HG02981 (cell line): ENCODE data around the gene TARBP1.
"Not testable (repeated sequence)": the region's sequence is repeated elsewhere in the genome, so short reads cannot be mapped to it uniquely, and the experiment has no call there.

Experiments used
- ATAC-seq: cut with Tn5 transposase; IDR thresholded peaks from one replicate; pipeline ENCODE4 v1.9.1; 2021; ENCODE audit warnings: mild to moderate bottlenecking, moderate library complexity; ENCODE audit not compliant: unreplicated experiment

Gene TARBP1

DNA sequence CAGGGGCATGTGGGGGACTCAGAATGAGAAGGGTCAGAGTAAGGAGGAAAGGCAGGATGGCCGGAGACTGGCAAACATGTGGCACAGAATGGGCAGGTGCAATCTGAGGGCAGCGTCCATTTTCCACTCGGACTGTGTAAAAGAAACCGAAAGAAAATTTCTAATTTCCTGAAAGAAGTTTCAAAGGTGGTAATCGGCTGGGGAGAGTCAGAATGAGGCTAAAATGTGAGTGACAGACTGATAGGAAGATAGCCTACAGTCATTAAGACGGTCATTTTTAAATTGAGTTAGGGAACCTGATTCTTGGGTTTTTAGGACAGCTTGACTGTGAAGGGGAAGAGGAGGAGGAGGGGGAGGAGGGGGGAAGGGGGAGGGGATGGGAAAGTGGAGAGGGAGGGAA is 82.1 kb downstream of the TARBP1 start:
- no peak for ATAC-seq

GRCh38 chr1:234396092-234396491 is 82.9 kb downstream of the TARBP1 start:
- no peak for ATAC-seq

DNA sequence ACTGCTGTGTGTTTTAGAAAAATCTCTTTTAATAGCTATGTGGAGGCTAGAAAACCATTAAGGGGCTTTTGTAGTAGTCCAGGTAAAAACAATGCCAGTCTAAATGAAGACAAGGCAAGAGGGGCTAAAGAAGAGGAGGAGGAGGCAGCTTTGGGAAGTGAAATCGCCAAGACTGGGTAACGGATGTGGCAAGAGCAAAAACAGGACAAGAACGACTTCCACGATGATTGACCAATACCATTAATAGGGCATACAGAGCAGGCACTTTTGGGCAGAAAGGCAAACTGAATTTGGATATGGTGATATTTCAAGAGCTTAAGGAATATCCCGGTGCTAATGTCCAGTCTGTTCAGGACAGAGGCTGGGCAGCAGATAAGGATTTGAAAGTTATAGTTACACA is 83.7 kb downstream of the TARBP1 start:
- no peak for ATAC-seq

DNA sequence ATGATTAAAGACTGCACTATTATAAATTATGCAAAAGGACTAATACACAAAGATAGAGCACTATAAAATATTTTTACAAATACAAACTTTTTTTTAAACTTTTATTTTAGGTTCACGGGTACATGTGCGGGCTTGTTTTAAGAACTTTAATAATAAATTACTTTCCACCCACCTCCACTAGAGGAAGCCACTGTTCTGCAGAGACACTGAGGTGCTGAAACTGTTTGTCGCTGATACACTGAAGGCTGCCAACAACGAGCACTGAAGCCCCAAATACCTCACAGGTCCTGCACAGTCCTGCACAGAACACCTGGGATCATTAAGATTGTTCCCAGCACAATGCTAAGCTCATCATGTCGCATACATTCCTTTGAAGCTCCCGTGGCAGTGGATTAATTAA is 85.8 kb downstream of the TARBP1 start:
- ATAC-seq: no peak

- no peak for ATAC-seq
These were observed 90.9 kb downstream of the TARBP1 start for GRCh38 chr1:234388094-234388493.

- no peak for ATAC-seq
These were observed 92.9 kb downstream of the TARBP1 start for GRCh38 chr1:234386122-234386521.

DNA sequence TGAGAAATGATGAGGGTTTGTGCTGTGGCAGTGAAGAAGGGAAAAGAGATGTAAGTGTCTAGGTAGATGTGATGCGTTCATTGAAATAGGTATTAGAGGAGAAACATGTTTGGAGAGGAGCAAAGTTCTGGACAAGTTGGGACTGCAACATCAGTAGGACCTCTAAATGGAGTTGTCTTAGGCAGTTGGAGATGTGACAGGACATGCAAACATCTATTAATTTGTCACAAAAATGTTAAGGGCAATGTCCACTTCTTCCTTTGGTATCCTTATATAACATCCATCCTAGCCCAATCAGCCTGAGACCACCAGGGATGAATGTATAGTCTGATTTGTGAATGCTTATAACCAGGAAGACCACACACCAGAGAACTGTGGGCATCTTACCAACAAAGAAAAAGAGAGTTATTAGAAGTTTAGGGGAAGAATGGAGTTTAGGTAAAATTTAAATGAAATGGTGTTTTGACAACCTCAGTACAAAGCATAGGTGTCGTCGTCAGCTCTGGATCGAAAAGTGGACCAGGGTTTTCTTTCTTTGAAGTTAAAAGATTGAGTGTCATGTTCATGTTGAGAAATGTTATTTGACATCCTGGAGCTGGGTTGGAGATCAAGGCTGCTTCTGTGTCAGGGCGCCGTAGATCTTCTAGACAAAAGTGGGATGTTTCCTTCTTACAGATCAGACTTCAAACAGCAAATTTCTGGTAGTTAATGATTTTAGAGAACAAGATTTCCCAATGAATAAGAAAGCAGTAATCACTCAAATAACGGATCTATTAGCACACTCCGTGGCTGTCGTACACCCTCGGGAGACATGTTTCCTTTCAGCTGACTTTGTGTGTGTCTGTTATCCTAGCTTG is 97.1 kb downstream of the TARBP1 start:
- no peak for ATAC-seq

DNA sequence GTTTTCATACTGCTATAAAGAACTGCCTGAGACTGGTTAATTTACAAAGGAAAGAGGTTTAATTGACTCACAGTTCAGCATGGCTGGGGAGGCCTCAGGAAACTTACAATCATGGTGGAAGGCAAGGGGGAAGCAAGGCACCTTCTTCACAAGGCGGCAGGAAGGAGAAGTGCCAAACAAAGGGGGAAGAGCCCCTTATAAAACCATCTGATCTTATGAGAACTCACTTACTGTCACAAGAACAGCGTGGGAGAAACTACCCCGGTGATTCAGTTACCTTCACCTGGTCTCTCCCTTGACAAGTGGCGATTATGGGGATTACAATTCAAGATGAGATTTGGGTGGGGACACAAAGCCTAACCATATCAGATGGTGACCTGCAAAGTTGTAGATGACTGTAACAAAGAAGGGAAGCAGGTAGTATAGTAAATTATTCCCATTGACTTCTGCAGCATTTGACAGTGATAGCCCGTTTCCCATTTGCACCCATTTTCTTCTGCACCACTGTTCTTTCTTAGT is 99.3 kb downstream of the TARBP1 start:
- not testable (repeated sequence) for ATAC-seq

DNA sequence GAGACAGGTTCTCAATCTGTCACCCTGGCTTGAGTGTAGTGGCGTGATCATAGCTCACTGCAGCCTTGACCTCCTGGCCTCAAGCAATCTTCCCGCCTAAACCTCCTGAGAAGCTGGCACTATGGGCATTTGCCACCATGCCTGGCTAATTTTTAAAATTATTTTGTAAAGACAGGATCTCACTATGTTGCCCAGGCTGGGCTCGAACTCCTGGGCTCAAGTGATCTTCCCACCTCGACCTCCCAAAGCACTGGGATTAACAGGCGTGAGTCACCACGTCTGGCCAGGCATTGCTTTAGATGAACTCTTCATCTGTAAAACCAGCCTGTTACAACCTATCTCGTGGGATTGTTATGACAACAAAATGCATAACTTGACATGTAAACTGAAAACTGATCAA is 103.3 kb downstream of the TARBP1 start:
- no peak for ATAC-seq

DNA sequence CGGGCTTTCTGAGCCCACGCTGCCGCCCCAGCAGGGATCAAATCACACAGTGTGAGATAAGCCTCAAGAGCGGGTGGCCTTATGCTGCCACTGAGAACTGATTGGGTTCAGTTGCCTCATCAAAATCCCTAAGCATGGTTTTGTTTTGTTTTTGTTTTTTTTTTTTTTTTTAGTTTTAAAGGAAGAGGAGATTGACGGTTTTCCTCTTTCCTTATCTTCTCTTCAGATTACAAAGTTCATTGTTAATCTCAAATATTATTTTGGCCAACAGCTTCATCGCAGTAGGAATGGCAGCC is 105.1 kb downstream of the TARBP1 start:
- peak; percentile 8 for ATAC-seq

GRCh38 chr1:234373064-234373958 is 105.7 kb downstream of the TARBP1 start, which contains the start of gene COA6:
TSS of gene COA6 (plus strand) at chr1:234373456. CDS start at chr1:234373467, 11 bp downstream.
- ATAC-seq: peak; percentile 93

- no peak for ATAC-seq
These were observed 106.8 kb downstream of the TARBP1 start for GRCh38 chr1:234372011-234372757.

DNA sequence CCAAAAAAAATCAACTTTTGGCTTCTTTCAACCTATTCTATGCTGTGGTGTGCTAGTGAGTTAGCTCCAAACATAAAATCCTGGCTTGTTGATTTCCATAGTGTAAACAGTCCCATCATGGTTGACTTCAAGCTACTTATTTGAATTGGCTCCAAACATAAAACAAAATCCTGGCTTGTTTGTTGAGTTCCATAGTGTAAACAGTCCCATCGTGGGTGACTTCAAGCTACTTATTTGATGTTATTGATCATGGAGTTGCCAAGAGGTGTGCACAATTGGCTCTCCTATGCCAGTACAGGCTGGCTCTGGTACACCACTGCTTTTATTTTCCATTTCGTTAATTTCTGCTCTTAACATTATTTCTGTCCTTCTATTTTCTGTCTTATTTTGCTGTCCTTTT is 107.6 kb downstream of the TARBP1 start:
- no peak for ATAC-seq

DNA sequence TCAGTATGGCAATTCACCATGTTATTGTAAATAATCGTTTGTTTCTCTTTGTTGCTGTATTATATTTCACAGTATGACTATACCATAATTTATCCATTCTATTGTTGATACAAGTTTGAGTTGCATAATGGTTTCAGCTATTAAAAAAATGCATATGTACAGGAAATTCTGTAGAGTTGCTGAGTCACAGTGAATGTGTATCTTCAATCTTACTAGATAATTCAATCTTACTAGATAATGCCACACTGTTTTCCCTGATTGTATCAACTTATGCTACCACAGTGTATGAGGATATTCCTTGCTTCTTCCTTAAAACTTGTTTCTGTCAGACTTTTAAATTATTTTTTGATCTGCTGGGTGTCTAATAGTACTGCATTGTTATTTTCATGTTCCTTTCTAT is 109.2 kb downstream of the TARBP1 start:
- ATAC-seq: no peak

DNA sequence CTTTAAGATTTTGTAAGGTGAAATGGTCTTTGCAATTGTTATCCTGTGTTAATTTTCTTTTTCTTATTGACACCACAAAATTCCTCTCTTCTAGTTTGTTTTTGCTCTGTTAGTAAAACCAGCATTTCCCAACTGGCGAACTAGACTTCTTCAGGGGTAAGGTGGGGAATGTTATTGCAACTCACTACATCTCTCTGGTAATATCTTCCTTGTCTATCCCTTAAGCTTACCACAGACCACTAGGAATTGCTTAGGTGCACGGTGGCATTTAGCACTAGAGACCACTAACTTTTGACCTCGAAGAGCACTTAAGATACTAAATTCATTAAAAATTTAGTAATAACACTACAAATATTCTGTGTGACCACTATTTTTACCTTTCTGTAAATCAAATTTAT is 109.9 kb downstream of the TARBP1 start:
- ATAC-seq: no peak

GRCh38 chr1:234368320-234369032 is 110.5 kb downstream of the TARBP1 start:
- no peak for ATAC-seq

DNA sequence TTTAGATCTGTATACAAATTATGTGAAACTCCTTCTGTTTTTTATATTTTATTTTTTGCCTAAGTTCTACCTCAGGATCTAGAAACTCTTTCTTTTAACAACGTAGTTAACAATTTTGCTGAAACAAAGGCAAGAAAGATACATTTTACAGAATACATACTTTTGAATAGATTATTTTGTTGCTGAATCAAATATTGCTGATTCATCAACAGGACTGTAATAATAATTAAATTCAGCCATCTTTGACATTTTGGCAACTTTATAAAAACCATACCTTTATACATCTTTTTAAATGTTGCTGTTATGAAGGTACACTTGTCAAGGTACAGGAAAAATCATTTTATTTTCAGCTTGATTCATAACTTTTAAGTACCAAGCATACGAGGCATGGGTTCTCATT is 116.4 kb downstream of the TARBP1 start:
- no peak for ATAC-seq

DNA sequence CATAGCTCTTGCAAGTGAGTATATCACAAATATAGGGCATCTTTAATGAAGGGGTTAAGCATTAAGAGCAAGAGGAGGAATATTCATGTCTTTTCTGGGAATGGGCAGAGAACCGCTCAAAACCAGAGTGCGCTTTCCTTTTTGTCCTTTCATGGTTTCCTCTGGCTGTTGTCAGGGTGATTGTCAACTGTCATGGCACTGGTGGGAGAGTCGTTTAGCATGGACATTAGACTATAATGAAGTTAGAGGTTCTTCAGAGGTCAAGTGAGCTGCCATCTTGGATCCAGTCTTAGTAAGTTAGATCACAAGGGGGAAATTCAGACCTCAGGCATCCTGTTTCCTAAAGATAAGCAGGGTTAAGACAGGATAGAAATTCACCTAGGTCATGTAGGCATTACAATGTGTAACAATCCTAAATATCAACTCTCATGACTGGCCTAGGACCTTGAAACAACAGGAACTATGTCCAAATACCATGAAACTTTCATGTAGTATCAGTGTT is 117.8 kb downstream of the TARBP1 start:
- no peak for ATAC-seq

DNA sequence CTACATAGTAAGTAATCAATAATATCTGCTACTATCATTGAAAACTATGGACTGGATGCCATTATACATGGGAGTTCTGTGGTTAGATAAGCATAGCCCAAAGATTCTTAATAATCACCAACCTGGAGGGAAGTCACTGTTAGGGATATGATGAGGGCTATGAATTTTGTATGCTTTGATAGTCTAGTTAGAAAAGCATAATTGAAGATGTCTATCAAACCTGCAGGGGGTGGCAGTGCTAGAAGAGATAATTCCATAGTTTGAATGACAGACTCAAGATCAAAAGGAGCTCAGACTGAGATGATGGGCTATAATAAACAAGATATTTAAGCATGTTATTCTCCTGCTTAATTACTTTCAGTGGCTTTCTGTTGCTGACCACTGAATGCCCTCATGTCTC is 121.1 kb downstream of the TARBP1 start:
- no peak for ATAC-seq

DNA sequence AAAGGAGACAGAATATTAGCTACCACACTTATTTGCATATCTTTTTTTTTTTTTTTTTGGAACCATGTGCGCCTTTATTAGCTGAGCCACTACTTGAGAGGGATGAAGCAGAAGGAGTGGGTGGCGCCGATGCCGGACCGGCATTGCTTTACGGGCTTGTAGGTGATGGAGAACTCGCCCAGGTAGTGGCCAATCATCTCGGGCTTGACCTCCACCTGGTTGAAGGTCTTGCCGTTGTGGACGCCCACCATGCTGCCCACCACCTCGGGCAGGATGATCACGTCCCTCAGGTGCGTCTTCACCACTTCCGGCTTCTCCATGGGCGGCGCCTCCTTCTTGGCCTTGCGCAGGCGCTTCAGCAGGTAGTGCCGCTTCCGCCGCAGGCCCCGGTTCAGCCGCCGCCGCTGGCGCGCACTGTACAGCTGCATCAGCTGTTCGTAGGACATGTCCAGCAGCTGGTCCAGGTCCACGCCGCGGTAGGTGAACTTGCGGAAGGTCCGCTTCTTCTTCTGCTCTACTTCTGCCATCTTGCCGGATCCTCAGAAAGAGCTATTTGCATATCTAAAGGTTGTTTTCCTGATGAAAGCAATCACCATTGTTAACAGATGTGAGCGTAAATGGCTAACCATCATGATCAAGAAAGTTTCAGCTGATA is 122.2 kb downstream of the TARBP1 start:
- ATAC-seq: peak; percentile 63
